Calu3 (cell line): Measurements from ENCODE around the gene SCN1A. TPM values are rescaled to one million over a fixed set of nuclear protein-coding genes. Genes with fewer than 3 reads are reported as not detected.

Experiments
- BruUV-seq: library from RNA; stranded (reverse); fragments of 400-500 nt; replicated peaks from 2 replicates; lab custom pipeline; 2021; lab: Mats Ljungman, UMichigan
- CTCF ChIA-PET: fragments of 300-600 bp; sonication (Branson Sonifier 250); formaldehyde crosslinking; loops from one replicate; lab custom pipeline; 2022; ENCODE audit warnings: antibody characterized with exemption; lab: Charles Lee
- DNase-seq: peaks from one replicate; pipeline ENCODE4 v3.0.0; 2022
- H3K27ac Mint-ChIP-seq: one replicate; pipeline ENCODE4 v1.8.0; 2022; ENCODE audit warnings: mixed read lengths; ENCODE audit not compliant: unreplicated experiment
- H3K27me3 Mint-ChIP-seq: one replicate; pipeline ENCODE4 v1.8.0; 2022; ENCODE audit warnings: mixed read lengths; ENCODE audit not compliant: unreplicated experiment
- H3K36me3 Mint-ChIP-seq: one replicate; pipeline ENCODE4 v1.8.0; 2022; ENCODE audit warnings: mild to moderate bottlenecking, moderate library complexity, mixed read lengths; ENCODE audit not compliant: insufficient read depth, unreplicated experiment
- H3K4me1 Mint-ChIP-seq: one replicate; pipeline ENCODE4 v1.8.0; 2022; ENCODE audit warnings: mild to moderate bottlenecking, low read depth, mixed read lengths; ENCODE audit not compliant: unreplicated experiment
- H3K4me3 Mint-ChIP-seq: one replicate; pipeline ENCODE4 v1.8.0; 2022; ENCODE audit warnings: mild to moderate bottlenecking, low read depth, moderate library complexity, mixed read lengths; ENCODE audit not compliant: unreplicated experiment
- H3K9me3 Mint-ChIP-seq: one replicate; pipeline ENCODE4 v1.8.0; 2022; ENCODE audit warnings: low read depth, mixed read lengths; ENCODE audit not compliant: unreplicated experiment
- CTCF ChIP-seq: fragments of 200-600 bp; IDR thresholded peaks from one replicate; pipeline ENCODE4 v1.8.0; 2022; ENCODE audit warnings: antibody characterized with exemption; ENCODE audit not compliant: unreplicated experiment
- intact Hi-C: fragments of 100-400 bp; cut with micrococcal nuclease; formaldehyde crosslinking; loops from one replicate; pipeline ENCODE4 v1.10.0; 2022; ENCODE audit not compliant: unreplicated experiment
- total RNA-seq: library from RNA; stranded (reverse); gene quantifications from 2 replicates; pipeline ENCODE4 v1.2.3, GENCODE V29; 2022

SCN1A gene
- total RNA-seq, 1 experiment from 2014 or later, result not detected

GRCh38 chr2:166167449-166167848 is 39.6 kb upstream of the SCN1A start:
- no peak for DNase-seq
- no TSS peak for BruUV-seq
- intact Hi-C loops, result no loop called here
- CTCF ChIA-PET, result no interaction called here
- no peaks in the 10 kb centered on the region for H3K27me3 Mint-ChIP-seq
- peaks cover 9% of the 10 kb centered on the region for H3K4me1 Mint-ChIP-seq
- no peak overlapping the region for H3K4me3 Mint-ChIP-seq
- H3K9me3 Mint-ChIP-seq, result no peaks in the 10 kb centered on the region
- no peak for TF ChIP-seq CTCF
- H3K27ac Mint-ChIP-seq, result no peak overlapping the region
- H3K36me3 Mint-ChIP-seq, result no peaks in the 10 kb centered on the region

DNA sequence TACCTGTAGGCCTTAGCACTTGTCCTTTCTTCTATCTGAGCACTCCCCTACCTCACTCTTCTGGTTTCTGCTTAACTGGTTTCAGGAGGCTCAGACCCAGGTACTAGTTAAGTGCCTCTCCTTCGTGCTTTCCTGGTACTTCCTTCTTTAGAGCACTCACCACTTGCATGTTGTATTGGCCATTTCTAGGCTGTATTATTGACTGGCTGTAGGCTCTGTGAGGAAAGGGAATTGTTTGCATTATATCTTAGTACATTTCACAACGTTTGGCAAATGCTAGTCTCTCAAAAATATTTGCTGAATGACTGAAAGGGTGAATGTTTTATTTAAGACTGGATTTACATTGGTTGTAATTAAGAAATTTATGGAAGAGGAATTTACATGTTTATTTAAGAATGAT is 36.0 kb upstream of the SCN1A start:
- no TSS peak for BruUV-seq
- intact Hi-C loops, result no loop called here
- Mint-ChIP-seq H3K9me3 (no peaks in the 10 kb centered on the region), H3K4me3 (no peak overlapping the region), H3K27me3 (no peaks in the 10 kb centered on the region), H3K4me1 (no peaks in the 10 kb centered on the region), H3K36me3 (no peaks in the 10 kb centered on the region), H3K27ac (no peak overlapping the region)
- DNase-seq, result no peak
- TF ChIP-seq CTCF, result no peak
- CTCF ChIA-PET, result no interaction called here

GRCh38 chr2:166158546-166158945 is 30.7 kb upstream of the SCN1A start:
- CTCF ChIA-PET, result no interaction called here
- H3K36me3 Mint-ChIP-seq, result no peaks in the 10 kb centered on the region
- no peaks in the 10 kb centered on the region for H3K9me3 Mint-ChIP-seq
- H3K27ac Mint-ChIP-seq, result no peak overlapping the region
- no peaks in the 10 kb centered on the region for H3K4me1 Mint-ChIP-seq
- DNase-seq, result no peak
- intact Hi-C loops, result no loop called here
- H3K27me3 Mint-ChIP-seq, result no peaks in the 10 kb centered on the region
- no TSS peak for BruUV-seq
- no peak overlapping the region for H3K4me3 Mint-ChIP-seq
- TF ChIP-seq CTCF, result no peak

DNA sequence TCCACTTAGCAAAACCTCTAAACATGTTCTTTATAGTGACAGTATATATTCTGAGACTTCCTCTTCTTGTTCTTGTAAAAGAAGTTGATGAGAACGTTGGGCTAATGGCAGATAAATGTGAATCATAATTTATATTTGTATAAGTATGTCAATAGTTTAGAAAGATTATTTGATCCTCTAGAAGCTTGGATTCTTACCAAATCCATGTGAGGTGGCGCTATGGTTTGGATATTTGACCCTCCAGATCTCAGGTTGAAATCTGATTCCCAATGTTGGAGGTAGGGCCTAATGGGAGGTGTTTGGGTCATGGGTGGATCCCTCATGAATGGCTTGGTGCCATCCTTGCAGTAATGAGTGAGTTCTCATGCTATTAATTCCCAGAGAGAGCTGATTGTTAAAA is 29.8 kb upstream of the SCN1A start:
- intact Hi-C loops, result no loop called here
- CTCF ChIA-PET, result no interaction called here
- Mint-ChIP-seq H3K36me3 (no peaks in the 10 kb centered on the region), H3K27ac (no peak overlapping the region), H3K9me3 (no peaks in the 10 kb centered on the region), H3K27me3 (no peaks in the 10 kb centered on the region), H3K4me3 (no peak overlapping the region), H3K4me1 (no peaks in the 10 kb centered on the region)
- no peak for TF ChIP-seq CTCF
- DNase-seq, result no peak
- BruUV-seq, result no TSS peak
